A549 (cell line): ENCODE results near the gene TBC1D10B.
"Not testable (repeated sequence)": the region's sequence is repeated elsewhere in the genome, so short reads cannot be mapped to it uniquely, and the experiment has no call there.

Experiments
- EP300 ChIP-seq, 2 experiments: fragments of >200 bp; sonication (Bioruptor Twin); formaldehyde crosslinking; IDR thresholded peaks; 2 replicates in 1 of 2; 3 replicates in 1 of 2; pipeline ENCODE4 v1.6.1; 2016 to 2017
- RCOR1 ChIP-seq: fragments of 150-350 bp; IDR thresholded peaks from 2 replicates; pipeline ENCODE4 v1.6.1; 2014; ENCODE audit warnings: antibody characterized with exemption, low read length, low read depth
- TF ChIP-seq, protein P1 (sequence below): IDR thresholded peaks from 2 replicates; pipeline ENCODE4 v1.6.1; 2012
- TF ChIP-seq, protein P2 (sequence below): fragments of >200 bp; sonication (Bioruptor Twin); formaldehyde crosslinking; IDR thresholded peaks from 3 replicates; pipeline ENCODE4 v1.5.1; 2016

DNA sequence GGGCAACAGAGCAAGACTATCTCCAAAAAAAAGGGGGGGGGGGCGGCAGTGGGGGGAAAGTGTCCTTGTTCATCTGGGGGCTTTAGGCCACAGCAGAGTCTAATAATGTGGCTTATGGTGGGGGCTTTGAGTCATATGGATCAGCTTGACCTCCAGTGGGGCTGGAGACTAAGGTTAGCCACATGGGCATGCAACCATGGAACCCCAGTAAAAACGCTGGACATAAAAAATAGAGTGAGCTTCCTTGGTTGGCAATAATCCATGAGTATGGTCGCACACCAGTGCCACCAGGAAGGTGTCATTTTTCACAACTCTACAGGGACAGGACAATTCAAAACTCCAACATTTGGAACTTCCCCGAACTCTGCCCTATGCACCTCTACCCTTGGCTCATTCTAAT lies 59.4 kb downstream of the TBC1D10B start:
- not testable (repeated sequence) for TF ChIP-seq EP300 (IDR thresholded peaks at IDR 0.05); RCOR1
- TF ChIP-seq, protein P1, sequence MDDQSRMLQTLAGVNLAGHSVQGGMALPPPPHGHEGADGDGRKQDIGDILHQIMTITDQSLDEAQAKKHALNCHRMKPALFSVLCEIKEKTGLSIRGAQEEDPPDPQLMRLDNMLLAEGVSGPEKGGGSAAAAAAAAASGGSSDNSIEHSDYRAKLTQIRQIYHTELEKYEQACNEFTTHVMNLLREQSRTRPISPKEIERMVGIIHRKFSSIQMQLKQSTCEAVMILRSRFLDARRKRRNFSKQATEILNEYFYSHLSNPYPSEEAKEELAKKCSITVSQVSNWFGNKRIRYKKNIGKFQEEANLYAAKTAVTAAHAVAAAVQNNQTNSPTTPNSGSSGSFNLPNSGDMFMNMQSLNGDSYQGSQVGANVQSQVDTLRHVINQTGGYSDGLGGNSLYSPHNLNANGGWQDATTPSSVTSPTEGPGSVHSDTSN = not testable (repeated sequence)
- TF ChIP-seq, protein P2, sequence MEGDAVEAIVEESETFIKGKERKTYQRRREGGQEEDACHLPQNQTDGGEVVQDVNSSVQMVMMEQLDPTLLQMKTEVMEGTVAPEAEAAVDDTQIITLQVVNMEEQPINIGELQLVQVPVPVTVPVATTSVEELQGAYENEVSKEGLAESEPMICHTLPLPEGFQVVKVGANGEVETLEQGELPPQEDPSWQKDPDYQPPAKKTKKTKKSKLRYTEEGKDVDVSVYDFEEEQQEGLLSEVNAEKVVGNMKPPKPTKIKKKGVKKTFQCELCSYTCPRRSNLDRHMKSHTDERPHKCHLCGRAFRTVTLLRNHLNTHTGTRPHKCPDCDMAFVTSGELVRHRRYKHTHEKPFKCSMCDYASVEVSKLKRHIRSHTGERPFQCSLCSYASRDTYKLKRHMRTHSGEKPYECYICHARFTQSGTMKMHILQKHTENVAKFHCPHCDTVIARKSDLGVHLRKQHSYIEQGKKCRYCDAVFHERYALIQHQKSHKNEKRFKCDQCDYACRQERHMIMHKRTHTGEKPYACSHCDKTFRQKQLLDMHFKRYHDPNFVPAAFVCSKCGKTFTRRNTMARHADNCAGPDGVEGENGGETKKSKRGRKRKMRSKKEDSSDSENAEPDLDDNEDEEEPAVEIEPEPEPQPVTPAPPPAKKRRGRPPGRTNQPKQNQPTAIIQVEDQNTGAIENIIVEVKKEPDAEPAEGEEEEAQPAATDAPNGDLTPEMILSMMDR = not testable (repeated sequence)
